K562 (cell line): ENCODE data around the gene SRD5A1. TPM values are rescaled to one million over a fixed set of nuclear protein-coding genes. Genes with fewer than 3 reads are reported as not detected.

Experiments used
- ATAC-seq: fragments of 200-7000 bp; cut with Tn5 transposase; 3 replicates; pipeline ENCODE4 v1.9.1; 2020; ENCODE audit warnings: moderate library complexity
- BruUV-seq: library from RNA; stranded (reverse); fragments of 400-500 nt; replicated peaks from 2 replicates; lab custom pipeline; 2021; lab: Mats Ljungman, UMichigan
- CTCF ChIA-PET: fragments of 300-600 bp; formaldehyde crosslinking; extraction: SDS; loops from one replicate; lab custom pipeline; 2021; ENCODE audit warnings: low intra/inter-chr PET ratio; lab: Yijun Ruan, JAX
- POLR2A ChIA-PET: fragments of 300-600, 350-650 bp; sonication (Branson Sonifier 250); formaldehyde crosslinking; extraction: SDS; loops from one replicate; lab custom pipeline; 2021; ENCODE audit warnings: antibody characterized with exemption, inconsistent platforms; lab: Yijun Ruan, JAX
- DNase-seq, 4 experiments: peaks; one replicate each; pipeline versions ENCODE4 v3.0.0 to v3.0.0-alpha.2; 2011 to 2018; ENCODE audit warnings: low spot score in 3 of 4, mixed read lengths in 3 of 4; ENCODE audit errors: extremely low read depth in 1 of 4
- FAIRE-seq: peaks from 2 replicates; lab custom pipeline; 2011; peaks lifted over from hg19 to GRCh38; lab: Jason Lieb, UNC
- H2AFZ ChIP-seq: 2 replicates; pipeline ENCODE4 v1.6.0; 2011; ENCODE audit warnings: low read depth, low read length, control low read depth, inconsistent platforms
- H3K27ac ChIP-seq: fragments of 200-600 bp; 3 replicates; pipeline ENCODE4 v1.8.0; 2011; ENCODE audit warnings: low read depth, mild to moderate bottlenecking, control low read depth, inconsistent platforms, low read length, moderate library complexity, mixed read lengths; ENCODE audit errors: extremely low read depth
- H3K27me3 ChIP-seq, 2 experiments: fragments of 300-600 bp in 1 of 2; 2 replicates in 1 of 2; 3 replicates in 1 of 2; pipeline versions ENCODE4 v1.6.0 to v1.8.0; 2011; ENCODE audit warnings: inconsistent platforms in 2 of 2, low read length in 2 of 2, mild to moderate bottlenecking in 1 of 2, mixed read lengths in 1 of 2, moderate library complexity in 1 of 2; ENCODE audit not compliant: control insufficient read depth in 2 of 2, insufficient read depth in 2 of 2
- H3K36me3 ChIP-seq: fragments of 300-600 bp; 3 replicates; pipeline ENCODE4 v1.8.0; 2011; ENCODE audit warnings: mild to moderate bottlenecking, low read length, inconsistent platforms; ENCODE audit not compliant: control insufficient read depth, insufficient read depth
- H3K4me1 ChIP-seq, 2 experiments: fragments of 200-600 bp in 1 of 2; replicated peaks in 1 of 2; 2 replicates in 1 of 2; 3 replicates in 1 of 2; pipeline versions ENCODE4 v1.5.1 to v1.8.0; 2011; ENCODE audit warnings: inconsistent platforms in 2 of 2, low read length in 2 of 2, mild to moderate bottlenecking in 1 of 2, mixed read lengths in 1 of 2, moderate library complexity in 1 of 2; ENCODE audit not compliant: control insufficient read depth in 2 of 2, insufficient read depth in 2 of 2
- H3K4me2 ChIP-seq: 2 replicates; pipeline ENCODE4 v1.6.1; 2011; ENCODE audit warnings: low read length, control low read depth, inconsistent platforms, mixed read lengths; ENCODE audit not compliant: insufficient read depth
- H3K4me3 ChIP-seq: fragments of 200-600 bp; sonication (generic), shearing (Covaris generic); 2 replicates; pipeline ENCODE4 v1.5.1; 2016; ENCODE audit warnings: control low read depth, inconsistent platforms
- H3K79me2 ChIP-seq: fragments of 200-600 bp; 3 replicates; pipeline ENCODE4 v1.8.0; 2011; ENCODE audit warnings: low read length, inconsistent platforms; ENCODE audit not compliant: control insufficient read depth, insufficient read depth
- H3K9ac ChIP-seq, 2 experiments: 2 replicates each; pipeline versions ENCODE4 v1.6.0 to v1.6.1; 2011; ENCODE audit warnings: low read depth in 2 of 2, low read length in 2 of 2, control low read depth in 1 of 2, inconsistent platforms in 1 of 2, mild to moderate bottlenecking in 1 of 2, mixed read lengths in 1 of 2; ENCODE audit not compliant: insufficient read depth in 1 of 2
- H3K9me1 ChIP-seq: one replicate; pipeline ENCODE4 v1.6.0; 2011; ENCODE audit warnings: inconsistent platforms, mild to moderate bottlenecking, low read length, moderate library complexity; ENCODE audit not compliant: control insufficient read depth, insufficient read depth
- H3K9me3 ChIP-seq: replicated peaks from 2 replicates; pipeline ENCODE4 v1.5.1; 2011; ENCODE audit warnings: low read depth, low read length, inconsistent platforms; ENCODE audit not compliant: control insufficient read depth, insufficient read depth
- H4K20me1 ChIP-seq: replicated peaks from 2 replicates; pipeline ENCODE4 v1.6.1; 2011; ENCODE audit warnings: low read length, inconsistent platforms, mixed read lengths; ENCODE audit not compliant: control insufficient read depth, insufficient read depth
- C11orf30 ChIP-seq: fragments of 450-650 bp; IDR thresholded peaks from 2 replicates; pipeline ENCODE4 v1.6.1; 2016; ENCODE audit warnings: low read depth, mild to moderate bottlenecking
- CBX2 ChIP-seq: fragments of 200-600 bp; sonication (generic); IDR thresholded peaks from one replicate; pipeline ENCODE4 v1.6.1; 2012; ENCODE audit warnings: mild to moderate bottlenecking, low read length, inconsistent platforms; ENCODE audit not compliant: insufficient read depth, poor library complexity, severe bottlenecking
- ID3 ChIP-seq, 2 experiments: fragments of 250-450 bp in 1 of 2; fragments of 450-650 bp in 1 of 2; sonication (Bioruptor Pico) in 1 of 2; IDR thresholded peaks; 2 replicates each; pipeline versions ENCODE4 v1.6.1 to v1.8.0; 2016 to 2021; ENCODE audit warnings: mild to moderate bottlenecking in 2 of 2, moderate library complexity in 2 of 2, missing compliant biosample characterization in 1 of 2, missing genetic modification characterization in 1 of 2
- KLF10 ChIP-seq: fragments of 250-450 bp; sonication (Bioruptor Pico); IDR thresholded peaks from 2 replicates; pipeline ENCODE4 v1.6.1; 2021; ENCODE audit warnings: matching md5 sums
- KLF16 ChIP-seq: IDR thresholded peaks from 2 replicates; pipeline ENCODE4 v1.6.1; 2016; ENCODE audit warnings: antibody characterized with exemption
- MTA2 ChIP-seq: fragments of 450-650 bp; IDR thresholded peaks from 2 replicates; pipeline ENCODE4 v1.6.1; 2016; ENCODE audit warnings: low read depth
- NCOA4 ChIP-seq: fragments of 450-650 bp; IDR thresholded peaks from 2 replicates; pipeline ENCODE4 v1.6.1; 2018; ENCODE audit warnings: mild to moderate bottlenecking; ENCODE audit not compliant: partially characterized antibody
- PBX2 ChIP-seq, 2 experiments: IDR thresholded peaks in 1 of 2; conservative IDR thresholded peaks in 1 of 2; 2 replicates each; pipeline ENCODE4 v1.6.1; 2016; ENCODE audit warnings: low read depth in 2 of 2, mild to moderate bottlenecking in 1 of 2, missing compliant biosample characterization in 1 of 2, missing genetic modification characterization in 1 of 2, moderate library complexity in 1 of 2
- RB1 ChIP-seq: fragments of 450-650 bp; IDR thresholded peaks from 2 replicates; pipeline ENCODE4 v1.6.1; 2017; ENCODE audit warnings: low read depth, mild to moderate bottlenecking
- SNIP1 ChIP-seq: fragments of 450-650 bp; IDR thresholded peaks from 2 replicates; pipeline ENCODE4 v1.7.1; 2017; ENCODE audit warnings: low read depth, mild to moderate bottlenecking
- SRSF9 ChIP-seq: fragments of 200-400 bp; formaldehyde crosslinking; IDR thresholded peaks from 2 replicates; pipeline ENCODE4 v1.6.1; 2017; ENCODE audit warnings: low read depth, low read length, borderline replicate concordance
- TEAD4 ChIP-seq, 2 experiments: sonication (generic) in 1 of 2; formaldehyde crosslinking in 1 of 2; IDR thresholded peaks; 2 replicates each; pipeline versions ENCODE4 v1.6.1 to v1.8.0; 2012 to 2022; ENCODE audit warnings: borderline replicate concordance in 1 of 2, inconsistent platforms in 1 of 2, low read length in 1 of 2, mild to moderate bottlenecking in 1 of 2, missing genetic modification reagents in 1 of 2
- XRCC3 ChIP-seq: fragments of 450-650 bp; IDR thresholded peaks from 2 replicates; pipeline ENCODE4 v1.6.1; 2017; ENCODE audit warnings: mild to moderate bottlenecking, moderate library complexity
- ZNF134 ChIP-seq: fragments of 250-450 bp; sonication (Bioruptor Pico); conservative IDR thresholded peaks from 2 replicates; pipeline ENCODE4 v1.4.0; 2020
- ZNF444 ChIP-seq: fragments of 250-450 bp; sonication (Bioruptor Pico); IDR thresholded peaks from 2 replicates; pipeline ENCODE4 v1.4.0; 2020; ENCODE audit warnings: mild to moderate bottlenecking, moderate library complexity
- ZSCAN29 ChIP-seq: fragments of 450-650 bp; IDR thresholded peaks from 2 replicates; pipeline ENCODE4 v1.6.1; 2017
- WGBS: fragments of 100-300 bp; shearing (Covaris generic); methylation state at CpG from one replicate; pipeline ENCODE4 v1.1.6; 2016; ENCODE audit warnings: low coverage, mixed read lengths; ENCODE audit not compliant: insufficient coverage; ENCODE audit errors: missing lambda C conversion rate; 5-methylcytosine and 5-hydroxymethylcytosine counted together
- in situ Hi-C: fragments of 300-500 bp; cut with MboI; formaldehyde crosslinking; loops from 4 replicates; pipeline ENCODE4 v1.15.0; 2018; ENCODE audit warnings: inconsistent platforms, mixed read lengths
- intact Hi-C: fragments of 100-400 bp; cut with micrococcal nuclease; formaldehyde crosslinking; loops from 2 replicates; pipeline ENCODE4 v1.14.2; 2022
- polyA plus RNA-seq, 8 experiments: library from polyadenylated mRNA; depleted of rRNA in 4 of 8; stranded (reverse) in 5 of 8; unstranded in 3 of 8; fragments of >200 nt; fragmentation: Nextera tagmentation in 2 of 8; fragmentation: Illumina TruSeq in 1 of 8; extraction: Ambion mirVana in 2 of 8; extraction: Trizol in 1 of 8; gene quantifications; 2 replicates each; pipeline versions ENCODE4 v1.2.1 to v1.2.3, GENCODE V29; 2011 to 2014; ENCODE audit warnings: inconsistent platforms in 1 of 8, missing spikeins in 1 of 8
- total RNA-seq, 7 experiments: library from RNA; depleted of rRNA in 6 of 7; stranded (reverse); fragments of >200 nt in 6 of 7; fragmentation: Illumina TruSeq in 2 of 7; extraction: Trizol in 2 of 7; gene quantifications; 2 replicates each; pipeline versions ENCODE4 v1.2.1 to v1.2.3, GENCODE V29; 2011 to 2021; ENCODE audit warnings: low replicate concordance in 1 of 7

SRD5A1 gene
- total and polyA plus RNA-seq, 9 of the 15 experiments (the other 6 are each of a cell fraction or from before 2014, with no cell fraction given) = 1.3 to 22.6 (median 8.1) TPM

GRCh38 chr5:6660688-6661087, 27.4 kb downstream of the SRD5A1 start:
- H3K9ac ChIP-seq = no peak overlapping the region

More at GRCh38 chr5:6660688-6661087, 27.4 kb downstream of the SRD5A1 start:
- FAIRE-seq (peak; percentile 6), ATAC-seq (no peak), DNase-seq (no peak)
- CTCF ChIA-PET = no interaction called here
- Histone ChIP-seq H3K9me1 (no peaks in the 10 kb centered on the region), H3K79me2 (no peaks in the 10 kb centered on the region), H3K27me3 (no peaks in the 10 kb centered on the region), H3K4me2 (no peak overlapping the region), H3K36me3 (peaks cover 21% of the 10 kb centered on the region), H3K27ac (no peak overlapping the region), H3K9me3 (0 out of 2 replicates have a peak, but pooled peaks cover 2% of the 10 kb centered on the region), H2AFZ (no peak overlapping the region), H3K4me1 (no peaks in the 10 kb centered on the region), H4K20me1 (no peaks in the 10 kb centered on the region), H3K4me3 (no peak overlapping the region)
- 80% methylated on average over 3 of the region's 3 CpGs for WGBS
- POLR2A ChIA-PET = no interaction called here
- intact Hi-C loops = no loop called here
- BruUV-seq = no TSS peak
- in situ Hi-C loops = no loop called here
- TF ChIP-seq ZSCAN29 (no peak), XRCC3 (no peak), SNIP1 (no peak), SRSF9 (no peak), ID3 (CRISPR knock-in tag; IDR thresholded peaks at IDR 0.05) (no peak), ID3 (tag; IDR thresholded peaks at IDR 0.05) (no peak), KLF10 (CRISPR knock-in tag) (no peak), C11orf30 (no peak), RB1 (no peak), NCOA4 (no peak), MTA2 (no peak), ZNF444 (CRISPR knock-in tag) (no peak), TEAD4 (IDR thresholded peaks at IDR 0.05; ENCODE audit: low read length) (no peak), TEAD4 (CRISPR knock-in tag; IDR thresholded peaks at IDR 0.05; ENCODE audit: borderline replicate concordance) (no peak), CBX2 (no peak), KLF16 (no peak), PBX2 (CRISPR knock-in tag; IDR thresholded peaks at IDR 0.05; ENCODE audit: low read depth) (no peak), PBX2 (tag; conservative IDR thresholded peaks at IDR 0.05; ENCODE audit: low read depth) (no peak), ZNF134 (CRISPR knock-in tag) (no peak)
